SJSA1 (cell line): ENCODE measurements around the gene KIF23. TPM values are rescaled to one million over a fixed set of nuclear protein-coding genes. Genes with fewer than 3 reads are reported as not detected.

ENCODE experiments used
- DNase-seq, 2 experiments: peaks; one replicate each; pipeline ENCODE4 v3.0.0-alpha.2; 2015 to 2020; ENCODE audit warnings: low spot score in 2 of 2, low read depth in 1 of 2
- H3K27ac ChIP-seq: fragments of 250-450 bp; sonication (Bioruptor Pico); 2 replicates; pipeline ENCODE4 v1.5.1; 2020; ENCODE audit warnings: mild to moderate bottlenecking, moderate library complexity
- H3K27me3 ChIP-seq: fragments of 250-450 bp; sonication (Bioruptor Pico); replicated peaks from 2 replicates; pipeline ENCODE4 v1.5.1; 2020; ENCODE audit warnings: mild to moderate bottlenecking, moderate library complexity
- H3K36me3 ChIP-seq: fragments of 250-450 bp; sonication (Bioruptor Pico); 2 replicates; pipeline ENCODE4 v1.5.1; 2020; ENCODE audit warnings: mild to moderate bottlenecking
- H3K4me1 ChIP-seq: fragments of 250-450 bp; sonication (Bioruptor Pico); replicated peaks from 2 replicates; pipeline ENCODE4 v1.6.1; 2021; ENCODE audit warnings: mild to moderate bottlenecking
- H3K4me3 ChIP-seq: fragments of 250-450 bp; sonication (Bioruptor Pico); 2 replicates; pipeline ENCODE4 v1.5.1; 2020; ENCODE audit warnings: mild to moderate bottlenecking
- H3K9me3 ChIP-seq: fragments of 250-450 bp; sonication (Bioruptor Pico); replicated peaks from 2 replicates; pipeline ENCODE4 v1.5.1; 2020; ENCODE audit warnings: mild to moderate bottlenecking
- total RNA-seq: library from RNA; depleted of rRNA; stranded (reverse); fragments of >200 nt; shearing (Covaris generic); gene quantifications from 2 replicates; pipeline ENCODE4 v1.2.3, GENCODE V29; 2014; rRNA removed

KIF23 gene
- total RNA-seq, 1 experiment from 2014 or later, result 170 TPM

DNA sequence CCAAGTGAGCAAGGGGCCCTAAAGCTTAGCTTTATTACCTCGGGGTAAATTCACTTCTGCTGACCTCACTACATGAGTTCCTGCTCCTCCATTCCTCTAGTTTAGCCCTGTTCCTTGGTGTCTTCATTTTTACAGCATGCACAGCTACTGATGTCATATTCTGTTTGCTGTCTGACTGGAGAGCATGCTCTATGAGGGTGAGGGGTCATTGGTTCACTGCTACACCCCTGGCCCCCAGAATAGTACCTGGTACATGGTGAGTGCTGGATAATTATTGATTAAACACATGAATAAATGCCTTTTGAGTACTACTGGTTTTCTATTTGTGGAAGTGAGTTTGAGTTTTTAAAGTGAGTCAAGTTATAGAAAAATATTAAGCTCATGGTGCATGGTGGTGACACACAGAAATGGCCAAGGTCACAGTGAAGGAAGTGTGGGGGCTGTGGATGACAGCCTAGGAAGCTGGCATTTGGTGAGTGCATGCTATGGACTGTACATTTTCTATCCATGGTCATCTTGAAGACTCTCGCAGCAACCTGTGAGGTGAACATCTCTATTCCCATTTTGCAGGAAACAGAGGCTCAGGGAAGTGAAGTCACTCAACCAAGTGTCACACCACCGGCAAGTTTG is 72.4 kb downstream of the KIF23 start:
- H3K27ac ChIP-seq, result no peak overlapping the region
- no peak for DNase-seq
- H3K4me3 ChIP-seq, result no peak overlapping the region
- no peaks in the 10 kb centered on the region for H3K9me3 ChIP-seq
- no peaks in the 10 kb centered on the region for H3K36me3 ChIP-seq
- no peaks in the 10 kb centered on the region for H3K27me3 ChIP-seq
- H3K4me1 ChIP-seq, result peaks cover 17% of the 10 kb centered on the region

- no peaks in the 10 kb centered on the region for H3K27me3 ChIP-seq
- H3K4me3 ChIP-seq, result no peak overlapping the region
- DNase-seq, result no peak
Measured at GRCh38 chr15:69489073-69489571, 75.0 kb downstream of the KIF23 start.

DNA sequence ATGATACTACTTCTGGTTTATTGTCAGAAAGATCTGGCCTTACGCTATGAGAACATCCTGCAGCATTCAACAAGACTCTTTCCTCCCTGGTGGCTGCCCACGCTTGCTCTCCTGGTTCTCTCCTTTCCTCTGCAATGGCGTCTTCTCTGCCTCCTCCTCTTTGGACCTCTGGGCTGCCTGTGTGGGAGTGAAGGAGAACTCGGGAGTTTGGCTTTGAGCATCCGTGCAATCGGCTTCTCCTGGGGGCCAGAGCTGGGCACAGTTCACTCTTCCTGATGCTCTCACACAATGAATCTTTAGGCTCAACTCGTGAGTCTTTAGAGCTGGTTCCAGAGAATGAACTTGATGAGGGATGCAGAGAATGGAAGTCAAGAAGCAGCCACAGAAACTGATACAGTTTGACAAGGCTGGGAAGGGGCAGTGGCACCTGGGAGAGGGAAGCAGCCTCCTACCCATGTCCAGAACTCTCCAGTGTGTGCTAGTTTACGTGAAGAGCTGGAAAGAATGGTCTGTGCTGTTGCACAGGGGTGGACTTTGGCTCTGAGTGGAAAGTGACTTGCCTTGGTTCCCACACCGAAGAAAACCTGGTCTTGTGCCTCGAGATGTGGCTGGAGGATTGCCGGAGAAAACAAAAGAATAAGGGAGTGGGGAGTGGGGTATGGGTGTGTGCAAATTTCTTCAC is 76.3 kb downstream of the KIF23 start:
- H3K27ac ChIP-seq, result no peak overlapping the region
- no peaks in the 10 kb centered on the region for H3K36me3 ChIP-seq
- H3K4me1 ChIP-seq, result peaks cover 9% of the 10 kb centered on the region
- no peaks in the 10 kb centered on the region for H3K27me3 ChIP-seq
- DNase-seq, result no peak
- H3K9me3 ChIP-seq, result no peaks in the 10 kb centered on the region
- H3K4me3 ChIP-seq, result no peak overlapping the region

More at GRCh38 chr15:69489073-69489571, 75.0 kb downstream of the KIF23 start:
- no peaks in the 10 kb centered on the region for H3K9me3 ChIP-seq
- no peak overlapping the region for H3K27ac ChIP-seq
- H3K4me1 ChIP-seq, result peaks cover 9% of the 10 kb centered on the region
- no peaks in the 10 kb centered on the region for H3K36me3 ChIP-seq

- DNase-seq, result no peak
- H3K4me1 ChIP-seq, result peaks cover 9% of the 10 kb centered on the region
- H3K9me3 ChIP-seq, result no peaks in the 10 kb centered on the region
- no peaks in the 10 kb centered on the region for H3K27me3 ChIP-seq
- H3K27ac ChIP-seq, result no peak overlapping the region
- H3K36me3 ChIP-seq, result no peaks in the 10 kb centered on the region
- H3K4me3 ChIP-seq, result no peak overlapping the region
Measured at GRCh38 chr15:69491038-69491505, 76.9 kb downstream of the KIF23 start.

- Histone ChIP-seq H3K9me3 (no peaks in the 10 kb centered on the region), H3K27me3 (no peaks in the 10 kb centered on the region), H3K27ac (no peak overlapping the region), H3K36me3 (no peaks in the 10 kb centered on the region), H3K4me3 (no peak overlapping the region), H3K4me1 (no peaks in the 10 kb centered on the region)
- no peak for DNase-seq
Measured at GRCh38 chr15:69493406-69493805, 79.3 kb downstream of the KIF23 start.

GRCh38 chr15:69496001-69496400 is 81.9 kb downstream of the KIF23 start:
- H3K27ac ChIP-seq, result no peak overlapping the region
- no peaks in the 10 kb centered on the region for H3K9me3 ChIP-seq
- DNase-seq, result no peak
- H3K4me1 ChIP-seq, result no peaks in the 10 kb centered on the region
- no peaks in the 10 kb centered on the region for H3K27me3 ChIP-seq
- no peaks in the 10 kb centered on the region for H3K36me3 ChIP-seq
- no peak overlapping the region for H3K4me3 ChIP-seq

- DNase-seq, result no peak
- no peak overlapping the region for H3K27ac ChIP-seq
- H3K4me3 ChIP-seq, result no peak overlapping the region
- no peaks in the 10 kb centered on the region for H3K9me3 ChIP-seq
- H3K4me1 ChIP-seq, result no peaks in the 10 kb centered on the region
- no peaks in the 10 kb centered on the region for H3K27me3 ChIP-seq
- no peaks in the 10 kb centered on the region for H3K36me3 ChIP-seq
Measured at GRCh38 chr15:69497076-69497475, 82.9 kb downstream of the KIF23 start.

DNA sequence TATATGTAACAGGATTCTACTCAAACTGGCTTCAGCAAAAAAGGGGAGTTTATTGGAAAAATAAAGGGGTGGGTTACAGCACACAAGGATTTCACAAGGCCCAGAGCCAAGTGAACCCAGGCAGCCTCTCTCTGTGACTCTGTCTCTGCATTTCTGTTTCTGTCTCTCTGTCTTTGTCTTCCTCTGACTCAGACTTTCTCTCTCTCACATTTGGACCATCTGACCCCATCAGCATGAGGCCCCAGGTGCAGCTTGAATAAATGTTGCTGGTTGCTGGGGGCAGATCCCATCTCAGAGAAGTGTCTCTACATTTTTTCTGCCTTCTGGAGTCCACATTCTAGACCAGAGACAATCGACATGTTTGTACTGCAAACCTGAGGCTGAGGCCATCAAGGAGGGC is 83.5 kb downstream of the KIF23 start:
- no peak overlapping the region for H3K4me3 ChIP-seq
- H3K4me1 ChIP-seq, result no peaks in the 10 kb centered on the region
- no peak for DNase-seq
- no peaks in the 10 kb centered on the region for H3K36me3 ChIP-seq
- H3K27me3 ChIP-seq, result no peaks in the 10 kb centered on the region
- no peaks in the 10 kb centered on the region for H3K9me3 ChIP-seq
- no peak overlapping the region for H3K27ac ChIP-seq

Other genes with a start within 250 kb of the KIF23 start
- gene PAQR5, start 115.4 kb upstream of the KIF23 start, total RNA-seq, result 7.2 and 10.5 TPM in 2 replicates
- 166 and 176 TPM in 2 replicates for gene RPLP1, start 38.5 kb downstream of the KIF23 start, total RNA-seq